ENCODE measurements around the gene NR1H3. TPM values are rescaled to one million over a fixed set of nuclear protein-coding genes. Genes with fewer than 3 reads are reported as not detected.
"Not testable (repeated sequence)": the region's sequence is repeated elsewhere in the genome, so short reads cannot be mapped to it uniquely, and the experiment has no call there.

Gene NR1H3
- total RNA-seq (2022), result 40.8 and 44.8 TPM in 2 replicates
- percentile 65 among the genes with signal in this experiment for Bru-seq, nascent RNA
- percentile 60 among the genes with signal in this experiment for BruChase-seq, experiment 1, labeled RNA remaining after a 2-hour chase
- BruChase-seq, experiment 2, labeled RNA remaining after a 6-hour chase, result percentile 61 among the genes with signal in this experiment
- long read RNA-seq, transcript NR1H3-201 (9 exons, 1,501 nt), result major isoform, 5 of 47 reads
- long read RNA-seq, partial matches to known transcripts, result 6 of 47 reads
- long read RNA-seq, other reads (novel, unspliced or antisense), result 29 of 47 reads

- Mint-ChIP-seq H3K4me3 (ENCODE audit: unreplicated experiment) (peak within 1 kb of the TSS; percentile 74), H3K27me3 (ENCODE audit: insufficient read depth, unreplicated experiment) (no peaks in the 10 kb centered on the region), H3K9me3 (ENCODE audit: unreplicated experiment) (no peaks in the 10 kb centered on the region), H3K27ac (ENCODE audit: unreplicated experiment) (peak within 1 kb of the TSS; percentile 88), H3K4me1 (ENCODE audit: low read depth, unreplicated experiment) (peaks cover 49% of the 10 kb centered on the region), H3K36me3 (ENCODE audit: insufficient read depth, unreplicated experiment) (peaks cover 25% of the 10 kb centered on the region)
- ChIA-PET CTCF (interaction anchor here (0.9 to 4.0 kb wide), 12 partner anchors 9 to 321 kb away, joined by 4 to 30 read pairs (median 8); partner anchors contain the start of genes ACP2 and CSTPP1), POLR2A (interaction anchor here (0.6 to 2.0 kb wide), 9 partner anchors 9 to 260 kb away, joined by 3 to 12 read pairs (median 5); partner anchors contain the start of genes ACP2, DDB2 and PACSIN3)
- peak; percentile 57 to 69 for TF ChIP-seq CTCF (IDR thresholded peaks at IDR 0.05; ENCODE audit: insufficient read depth in 1 of 2, low read depth in 1 of 2, low read length in 1 of 2, severe bottlenecking in 1 of 2, unreplicated experiment in 1 of 2)
- Histone ChIP-seq H3K9me3 (no peaks in the 10 kb centered on the region), H3K36me3 (ENCODE audit: control insufficient read depth, insufficient read depth, low read length) (peaks cover 2% of the 10 kb centered on the region), H3K27me3 (replicated peaks; ENCODE audit: control insufficient read depth, insufficient read depth, low read length) (no peaks in the 10 kb centered on the region), H3K4me3 (ENCODE audit: low read depth, low read length) (peak within 1 kb of the TSS; percentile 34), H3K4me1 (peaks cover 52% of the 10 kb centered on the region)
- intact Hi-C loops (cut with micrococcal nuclease; ENCODE audit: unreplicated experiment), result loop anchor here (1.0 to 5.0 kb wide), 3 partner anchors 9 to 150 kb away; partner anchors contain the start of genes ACP2 and SLC39A13
- DNase-seq, result peak; percentile 86 to 89
- BruUV-seq (replicated peaks), result no TSS peak
These were observed at the start of gene NR1H3 for GRCh38 chr11:47257517-47258316. TSS of gene NR1H3 (plus strand) at chr11:47257996. CDS start at chr11:47259217, 1,221 bp downstream.

GRCh38 chr11:47208008-47208552 lies 49.7 kb upstream of the NR1H3 start:
- H3K27ac Mint-ChIP-seq (ENCODE audit: unreplicated experiment); BruUV-seq (replicated peaks); H3K4me3 Mint-ChIP-seq (ENCODE audit: unreplicated experiment); H3K27me3 ChIP-seq (replicated peaks; ENCODE audit: control insufficient read depth, insufficient read depth, low read length); H3K4me3 ChIP-seq (ENCODE audit: low read depth, low read length); H3K4me1 Mint-ChIP-seq (ENCODE audit: low read depth, unreplicated experiment); H3K9me3 Mint-ChIP-seq (ENCODE audit: unreplicated experiment); H3K27me3 Mint-ChIP-seq (ENCODE audit: insufficient read depth, unreplicated experiment); H3K9me3 ChIP-seq; H3K36me3 ChIP-seq (ENCODE audit: control insufficient read depth, insufficient read depth, low read length); H3K36me3 Mint-ChIP-seq (ENCODE audit: insufficient read depth, unreplicated experiment); DNase-seq; CTCF ChIA-PET; intact Hi-C loops (cut with micrococcal nuclease; ENCODE audit: unreplicated experiment): not testable (repeated sequence)
- POLR2A ChIA-PET, result interaction anchor here (1.0 kb wide), 1 partner anchor 21 kb away, joined by 8 read pairs; no protein-coding TSS in a partner anchor
- H3K4me1 ChIP-seq, result peaks cover 17% of the 10 kb centered on the region

- H3K4me1 Mint-ChIP-seq (ENCODE audit: low read depth, unreplicated experiment), result peaks cover 9% of the 10 kb centered on the region
- intact Hi-C loops (cut with micrococcal nuclease; ENCODE audit: unreplicated experiment), result no loop called here
- Histone ChIP-seq H3K36me3 (ENCODE audit: control insufficient read depth, insufficient read depth, low read length) (no peaks in the 10 kb centered on the region), H3K27me3 (replicated peaks; ENCODE audit: control insufficient read depth, insufficient read depth, low read length) (no peaks in the 10 kb centered on the region), H3K4me1 (peaks cover 16% of the 10 kb centered on the region), H3K9me3 (0 out of 2 replicates have a peak, but pooled peaks cover 6% of the 10 kb centered on the region), H3K4me3 (ENCODE audit: low read depth, low read length) (no peak overlapping the region)
- no peak overlapping the region for H3K4me3 Mint-ChIP-seq (ENCODE audit: unreplicated experiment)
- ChIA-PET CTCF (no interaction called here), POLR2A (no interaction called here)
- no peak for TF ChIP-seq CTCF (IDR thresholded peaks at IDR 0.05; ENCODE audit: insufficient read depth in 1 of 2, low read depth in 1 of 2, low read length in 1 of 2, severe bottlenecking in 1 of 2, unreplicated experiment in 1 of 2)
- H3K27me3 Mint-ChIP-seq (ENCODE audit: insufficient read depth, unreplicated experiment), result no peaks in the 10 kb centered on the region
- no TSS peak for BruUV-seq (replicated peaks)
- no peaks in the 10 kb centered on the region for H3K9me3 Mint-ChIP-seq (ENCODE audit: unreplicated experiment)
- H3K36me3 Mint-ChIP-seq (ENCODE audit: insufficient read depth, unreplicated experiment), result no peaks in the 10 kb centered on the region
- no peak overlapping the region for H3K27ac Mint-ChIP-seq (ENCODE audit: unreplicated experiment)
- no peak for DNase-seq
These were observed 49.2 kb upstream of the NR1H3 start for GRCh38 chr11:47208628-47209027.

Data from Caco-2 (cell line).